AG04449 (cell line): ENCODE measurements around the gene LPP.

Experiments
- CTCF ChIA-PET: fragments of 350-600 bp; formaldehyde crosslinking; extraction: SDS; loops from one replicate; lab custom pipeline; 2021; ENCODE audit warnings: antibody characterized with exemption; lab: Yijun Ruan, JAX
- POLR2A ChIA-PET: fragments of 400-600, 350-600 bp; formaldehyde crosslinking; extraction: SDS; loops from one replicate; lab custom pipeline; 2020; ENCODE audit warnings: antibody characterized with exemption, inconsistent platforms; lab: Yijun Ruan, JAX
- DNase-seq: peaks from one replicate; pipeline ENCODE4 v3.0.0-alpha.2; 2010; ENCODE audit warnings: low read depth, low spot score
- H3K4me3 ChIP-seq: 2 replicates; pipeline ENCODE4 v1.5.1; 2011; ENCODE audit warnings: low read depth, mild to moderate bottlenecking, control low read depth, low read length
- CTCF ChIP-seq: IDR thresholded peaks from one replicate; pipeline ENCODE4 v1.5.1; 2011; ENCODE audit warnings: mild to moderate bottlenecking, moderate library complexity, low read length, control low read depth, inconsistent platforms; ENCODE audit not compliant: insufficient read depth; ENCODE audit errors: missing control alignments

Gene LPP

GRCh38 chr3:188227442-188227841 is 73.5 kb downstream of the LPP start:
- ChIA-PET POLR2A (interaction anchor here (0.7 kb wide), 1 partner anchor 174 kb away, joined by 3 read pairs; no protein-coding TSS in a partner anchor), CTCF (interaction anchor here (2.2 kb wide), 1 partner anchor 487 kb away, joined by 8 read pairs; no protein-coding TSS in a partner anchor)
- TF ChIP-seq CTCF: no peak
- DNase-seq: no peak
- H3K4me3 ChIP-seq: no peak overlapping the region

- no peak for DNase-seq
- no peak for TF ChIP-seq CTCF
- POLR2A ChIA-PET: interaction anchor here (0.6 to 1.0 kb wide), 2 partner anchors 18 to 484 kb away, joined by 3 to 6 read pairs; partner anchors contain the start of gene BCL6
- CTCF ChIA-PET: interaction anchor here (2.2 kb wide), 1 partner anchor 488 kb away, joined by 8 read pairs; no protein-coding TSS in a partner anchor
- no peak overlapping the region for H3K4me3 ChIP-seq
Observed at GRCh38 chr3:188229177-188229576, 75.2 kb downstream of the LPP start.

GRCh38 chr3:188229726-188230125 is 75.8 kb downstream of the LPP start:
- POLR2A ChIA-PET: interaction anchor here (0.6 to 1.0 kb wide), 2 partner anchors 18 to 484 kb away, joined by 3 to 6 read pairs; partner anchors contain the start of gene BCL6
- no peak for TF ChIP-seq CTCF
- CTCF ChIA-PET: no interaction called here
- no peak overlapping the region for H3K4me3 ChIP-seq
- DNase-seq: no peak

DNA sequence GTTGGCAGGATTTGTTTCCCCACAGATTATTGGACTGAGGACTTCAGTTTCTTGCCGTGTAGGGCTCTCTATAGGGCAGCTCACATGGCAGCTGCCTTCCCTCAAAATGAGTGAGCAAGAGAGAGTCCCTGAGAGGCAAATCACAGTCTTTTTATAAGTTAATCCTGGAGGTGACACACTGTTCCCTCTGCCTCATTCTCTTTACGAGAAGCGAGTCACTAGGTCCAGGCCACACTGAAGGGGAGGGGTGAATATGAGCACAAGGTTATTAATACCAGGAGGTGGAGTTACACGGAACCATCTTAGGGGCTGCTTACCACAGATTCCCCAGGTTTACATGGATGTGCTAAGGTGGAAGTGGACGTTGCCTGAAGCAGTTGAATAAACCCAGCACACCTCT is 77.0 kb downstream of the LPP start:
- TF ChIP-seq CTCF: no peak
- no peak overlapping the region for H3K4me3 ChIP-seq
- DNase-seq: no peak
- POLR2A ChIA-PET: no interaction called here
- CTCF ChIA-PET: interaction anchor here (1.2 to 1.3 kb wide), 2 partner anchors 8 to 483 kb away, joined by 3 to 4 read pairs; no protein-coding TSS in a partner anchor

GRCh38 chr3:188231456-188231855 is 77.5 kb downstream of the LPP start:
- CTCF ChIA-PET: interaction anchor here (1.2 to 1.3 kb wide), 2 partner anchors 9 to 484 kb away, joined by 3 to 4 read pairs; no protein-coding TSS in a partner anchor
- DNase-seq: no peak
- H3K4me3 ChIP-seq: no peak overlapping the region
- TF ChIP-seq CTCF: no peak
- POLR2A ChIA-PET: interaction anchor here (1.2 kb wide), 1 partner anchor 41 kb away, joined by 3 read pairs; no protein-coding TSS in a partner anchor

DNA sequence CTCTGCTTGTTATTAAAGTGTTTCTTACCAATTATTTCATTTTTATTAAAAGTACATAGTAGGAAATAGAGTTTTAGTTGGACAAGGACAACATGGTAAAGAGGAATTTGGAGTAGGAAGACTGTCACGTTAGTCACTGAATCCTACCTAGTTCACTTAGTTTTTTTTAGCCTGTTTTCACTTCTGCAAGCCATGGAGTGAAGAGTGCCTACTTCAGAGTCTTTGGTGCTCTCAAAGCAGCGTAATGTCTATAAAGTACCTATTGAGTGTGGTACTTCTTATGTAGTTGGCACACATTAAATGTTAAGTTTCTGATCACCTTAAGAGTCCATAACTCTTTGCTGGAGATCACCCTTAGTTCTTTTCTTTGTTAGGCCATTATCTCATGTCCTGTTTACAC is 78.7 kb downstream of the LPP start:
- POLR2A ChIA-PET: interaction anchor here (1.2 kb wide), 1 partner anchor 39 kb away, joined by 3 read pairs; no protein-coding TSS in a partner anchor
- TF ChIP-seq CTCF: no peak
- H3K4me3 ChIP-seq: no peak overlapping the region
- CTCF ChIA-PET: no interaction called here
- no peak for DNase-seq
